ENCODE data around the gene OMG. TPM values are rescaled to one million over a fixed set of nuclear protein-coding genes. Genes with fewer than 3 reads are reported as not detected.

Gene OMG
- 0.13 TPM in 1 of 2 replicates, not detected in the other for total RNA-seq

GRCh38 chr17:31297090-31297489 is at the start of gene OMG:
Gene OMG, minus strand, starts transcription at chr17:31297239. Its CDS starts 908 bp downstream, at chr17:31296331.

GRCh38 chr17:31321481-31321880 is 24.4 kb upstream of the OMG start, which contains the start of gene EVI2A:
Gene EVI2A, minus strand, starts transcription at chr17:31321622. Its CDS starts 2,609 bp downstream, at chr17:31319013.

GRCh38 chr17:31313982-31314781 is 17.1 kb upstream of the OMG start, which contains the start of gene EVI2B:
Gene EVI2B, minus strand, starts transcription at chr17:31314054. Its CDS starts 8,445 bp downstream, at chr17:31305609.

Other genes with a start within 250 kb of the OMG start
- gene NF1, start 202.3 kb downstream of the OMG start, total RNA-seq: 59.6 and 65.8 TPM in 2 replicates
- 1.1 and 1.4 TPM in 2 replicates for gene EVI2B, start 16.8 kb upstream of the OMG start, total RNA-seq
- gene EVI2A, start 24.4 kb upstream of the OMG start, total RNA-seq: 31.1 and 42.2 TPM in 2 replicates
- 0.39 and 0.43 TPM in 2 replicates for gene RAB11FIP4, start 94.4 kb upstream of the OMG start, total RNA-seq